Ishikawa (cell line): ENCODE results near the gene EPN2.

Source experiments
- EP300 ChIP-seq: IDR thresholded peaks from 2 replicates; pipeline ENCODE4 v1.6.1; 2012; ENCODE audit warnings: borderline replicate concordance
- NFIC ChIP-seq: IDR thresholded peaks from 2 replicates; pipeline ENCODE4 v1.6.1; 2012
- RAD21 ChIP-seq: IDR thresholded peaks from 2 replicates; pipeline ENCODE4 v1.6.1; 2012; ENCODE audit warnings: low read depth
- TAF1 ChIP-seq: IDR thresholded peaks from 2 replicates; pipeline ENCODE4 v1.6.1; 2012; ENCODE audit warnings: low read depth, mild to moderate bottlenecking
- YY1 ChIP-seq: IDR thresholded peaks from 2 replicates; pipeline ENCODE4 v1.6.1; 2012; ENCODE audit warnings: low read depth
- TF ChIP-seq, protein P1 (sequence below): IDR thresholded peaks from 2 replicates; pipeline ENCODE4 v1.6.1; 2012
- TF ChIP-seq, protein P2 (sequence below): IDR thresholded peaks from 2 replicates; pipeline ENCODE4 v1.6.1; 2012

DNA sequence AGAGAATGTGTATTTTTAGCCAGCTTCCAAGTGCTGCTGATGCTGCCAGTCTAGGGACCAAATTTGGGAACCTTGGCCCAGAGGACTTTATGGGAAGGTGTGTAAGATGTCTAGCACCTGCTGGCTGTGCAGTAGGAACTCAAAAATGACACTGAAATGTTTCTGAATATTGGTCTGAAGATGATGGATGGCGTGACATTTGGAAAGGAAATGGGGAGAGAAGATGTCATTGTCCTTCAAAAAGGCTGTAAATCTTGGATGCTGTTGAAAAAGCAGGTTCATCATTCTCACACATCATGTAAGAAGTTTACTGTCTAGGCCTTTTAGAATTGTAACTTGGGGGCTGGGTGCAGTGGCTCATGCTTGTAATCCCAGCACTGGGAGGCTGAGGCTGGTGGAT lies 6.7 kb downstream of the EPN2 start:
- TF ChIP-seq TAF1 (no peak), EP300 (no peak), RAD21 (no peak), YY1 (no peak), NFIC (no peak)
- TF ChIP-seq, protein P1, sequence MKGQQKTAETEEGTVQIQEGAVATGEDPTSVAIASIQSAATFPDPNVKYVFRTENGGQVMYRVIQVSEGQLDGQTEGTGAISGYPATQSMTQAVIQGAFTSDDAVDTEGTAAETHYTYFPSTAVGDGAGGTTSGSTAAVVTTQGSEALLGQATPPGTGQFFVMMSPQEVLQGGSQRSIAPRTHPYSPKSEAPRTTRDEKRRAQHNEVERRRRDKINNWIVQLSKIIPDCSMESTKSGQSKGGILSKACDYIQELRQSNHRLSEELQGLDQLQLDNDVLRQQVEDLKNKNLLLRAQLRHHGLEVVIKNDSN: no peak
- TF ChIP-seq, protein P2, sequence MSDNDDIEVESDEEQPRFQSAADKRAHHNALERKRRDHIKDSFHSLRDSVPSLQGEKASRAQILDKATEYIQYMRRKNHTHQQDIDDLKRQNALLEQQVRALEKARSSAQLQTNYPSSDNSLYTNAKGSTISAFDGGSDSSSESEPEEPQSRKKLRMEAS: no peak
